Lung (tissue), 12 donors: Measurements from ENCODE around the gene CSNK2B. TPM values are rescaled to one million over a fixed set of nuclear protein-coding genes. Genes with fewer than 3 reads are reported as not detected.

Experiments
- ATAC-seq: fragments of 200-7000 bp; cut with Tn5 transposase; one replicate; pipeline ENCODE4 v1.9.1; 2020; ENCODE audit warnings: moderate number of reproducible peaks; ENCODE audit not compliant: insufficient read depth, low FRiP score
- DNase-seq, 3 donors: peaks; one replicate each; pipeline ENCODE4 v3.0.0-alpha.2; 2013 to 2017
- H3K27ac ChIP-seq, 2 donors: one replicate each; pipeline ENCODE4 v1.5.1; 2013; ENCODE audit warnings: mild to moderate bottlenecking in 2 of 2, moderate library complexity in 2 of 2, control low read depth in 1 of 2, inconsistent platforms in 1 of 2, low read depth in 1 of 2, low read length in 1 of 2
- H3K27me3 ChIP-seq, 3 donors: one replicate each; pipeline ENCODE4 v1.5.1; 2013; ENCODE audit warnings: low read length in 2 of 3; ENCODE audit not compliant: control insufficient read depth in 3 of 3, insufficient read depth in 3 of 3
- H3K36me3 ChIP-seq, 4 donors: one replicate each; pipeline ENCODE4 v1.5.1; 2013; ENCODE audit warnings: low read length in 4 of 4, mild to moderate bottlenecking in 1 of 4, moderate library complexity in 1 of 4; ENCODE audit not compliant: control insufficient read depth in 4 of 4, insufficient read depth in 4 of 4
- H3K4me1 ChIP-seq, 5 donors: one replicate each; pipeline ENCODE4 v1.5.1; 2013; ENCODE audit warnings: low read length in 5 of 5, mild to moderate bottlenecking in 2 of 5, moderate library complexity in 1 of 5; ENCODE audit not compliant: control insufficient read depth in 5 of 5, insufficient read depth in 5 of 5
- H3K4me3 ChIP-seq: one replicate; pipeline ENCODE4 v1.5.1; 2013; ENCODE audit warnings: mild to moderate bottlenecking, control low read depth, moderate library complexity
- H3K9ac ChIP-seq, 2 donors: one replicate each; pipeline ENCODE4 v1.5.1; 2013; ENCODE audit warnings: low read length in 2 of 2, control low read depth in 1 of 2; ENCODE audit not compliant: insufficient read depth in 1 of 2
- H3K9me3 ChIP-seq, 4 donors: one replicate each; pipeline ENCODE4 v1.5.1; 2013; ENCODE audit warnings: low read length in 3 of 4, mild to moderate bottlenecking in 1 of 4, moderate library complexity in 1 of 4; ENCODE audit not compliant: control insufficient read depth in 4 of 4, insufficient read depth in 3 of 4
- CTCF ChIP-seq: IDR thresholded peaks from 2 replicates; pipeline ENCODE4 v1.5.1; 2012; ENCODE audit warnings: mild to moderate bottlenecking; ENCODE audit errors: control extremely low read depth, extremely low read depth
- WGBS, 2 donors: extraction: QIAGEN DNeasy Blood & Tissue Kit; methylation state at CpG; one replicate each; pipeline ENCODE4 v1.1.7; 2013; 5-methylcytosine and 5-hydroxymethylcytosine counted together
- polyA plus RNA-seq, 2 donors: library from polyadenylated mRNA; stranded (reverse); fragments of 200-250 nt; gene quantifications; one replicate each; pipeline ENCODE4 v1.2.1, GENCODE V29; 2013
- total RNA-seq, 2 donors: library from RNA; depleted of rRNA in 1 of 2; stranded (reverse); fragments of >200 nt in 1 of 2; gene quantifications; one replicate each; pipeline ENCODE4 v1.2.1, GENCODE V29; 2014 to 2021
- donor health status: control.
- donor health status: control.
- donor health status: Bipolar disorder and iron deficiency.
- donor health status: healthy.
- donor health status: DM: yes; HTN: yes; CAD: no.

The CSNK2B gene
- total and polyA plus RNA-seq, 4 donors: 114 to 154 (median 137) TPM

DNA sequence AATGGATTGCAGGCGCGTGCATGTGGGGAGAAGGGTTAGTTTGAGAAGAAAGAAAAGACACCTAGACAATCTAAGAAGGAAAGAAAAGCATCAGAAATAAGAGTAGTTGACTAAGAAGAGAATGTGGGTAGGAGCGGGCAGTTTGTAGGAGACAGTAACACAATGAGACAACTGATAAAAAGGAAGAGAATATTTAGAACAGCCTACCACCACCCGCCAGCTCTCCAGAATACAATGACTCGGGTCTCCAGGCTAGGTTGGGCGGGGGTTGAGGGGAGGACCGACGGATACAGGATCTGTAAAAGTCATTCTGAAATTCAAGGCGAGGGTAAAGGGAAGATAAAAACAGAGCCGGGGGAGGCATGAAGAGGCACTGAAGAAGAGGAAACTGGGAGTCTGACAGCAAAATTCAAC, 36.5 kb downstream of the CSNK2B start:
- no peaks in the 10 kb centered on the region for H3K27me3 ChIP-seq
- TF ChIP-seq CTCF: no peak
- peak overlapping the region; percentile 97 to 98 for H3K27ac ChIP-seq
- ATAC-seq (no peak), DNase-seq (no peak)
- H3K9me3 ChIP-seq: no peaks in the 10 kb centered on the region
- WGBS, 2 donors: 1% methylated on average over 10 of the region's 10 CpGs
- H3K36me3 ChIP-seq: peaks cover 0 to 14% (median 8%) of the 10 kb centered on the region in 4 donors
- peaks cover 7 to 14% (median 10%) of the 10 kb centered on the region in 5 donors for H3K4me1 ChIP-seq
- peak overlapping the region; percentile 69 for H3K4me3 ChIP-seq
- H3K9ac ChIP-seq: peak overlapping the region; percentile 88 to 99

DNA sequence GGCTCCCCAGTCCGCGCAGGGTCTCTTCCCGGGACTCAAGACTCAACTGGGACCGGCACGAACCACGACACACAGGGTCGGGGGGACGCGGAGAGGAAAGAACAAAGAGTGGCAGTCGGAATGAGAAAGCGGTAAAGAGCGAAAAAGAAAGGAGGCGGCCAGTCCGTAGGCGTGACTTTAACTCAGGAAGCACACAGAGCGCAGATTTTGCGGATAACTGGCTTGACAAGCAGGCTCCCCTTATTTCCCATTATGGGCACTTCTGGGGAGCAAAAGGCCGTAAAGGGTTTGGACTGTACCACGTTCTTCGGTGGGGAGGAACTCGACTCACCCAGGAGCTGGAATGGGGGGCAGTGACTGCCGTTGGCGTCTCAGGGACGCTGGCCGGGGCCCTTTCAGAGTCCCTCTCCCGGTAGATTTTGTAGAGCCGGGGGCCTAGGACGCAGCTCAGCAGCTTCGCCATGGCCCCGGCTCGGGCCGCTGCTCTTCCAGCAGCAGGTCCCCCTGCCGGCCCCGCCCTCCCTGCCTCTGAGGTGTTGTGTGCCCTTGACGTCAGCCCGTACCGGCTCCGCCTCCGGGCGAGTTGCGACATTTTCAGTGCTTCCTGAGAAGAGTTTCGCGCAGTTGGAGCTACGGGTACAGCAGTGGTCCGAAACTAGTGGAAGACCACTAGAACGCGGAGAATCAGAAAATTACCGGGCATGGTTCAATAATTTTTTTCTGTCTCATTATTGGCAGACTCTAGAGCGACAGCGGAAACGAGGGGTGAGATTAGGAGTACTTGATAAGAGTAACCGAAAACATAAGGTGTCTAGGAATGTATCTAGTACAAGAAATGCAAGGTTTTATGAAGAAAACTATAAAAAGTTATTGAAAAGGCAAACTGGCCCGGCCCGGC, 37.2 kb downstream of the CSNK2B start, which contains the start of gene ABHD16A:
Gene ABHD16A (minus strand): TSS at position 506 of the 898 bp plus-strand sequence. CDS start 43 bp downstream, at position 463.
- peak; percentile 99 to 100 (median 99) for DNase-seq
- WGBS, 2 donors: 1% methylated on average over 54 of the region's 54 CpGs

GRCh38 chr6:31705931-31706330, 40.1 kb downstream of the CSNK2B start:
- Histone ChIP-seq H3K9me3 (no peaks in the 10 kb centered on the region), H3K27ac (no peak overlapping the region), H3K4me3 (no peak overlapping the region), H3K4me1 (peaks cover 6 to 13% (median 9%) of the 10 kb centered on the region in 5 donors), H3K9ac (no peak overlapping the region), H3K36me3 (peaks cover 0 to under 1% (median under 1%) of the 10 kb centered on the region in 4 donors), H3K27me3 (no peaks in the 10 kb centered on the region)
- DNase-seq (no peak), ATAC-seq (no peak)
- WGBS, 2 donors: 94 to 96% methylated on average over 6 of the region's 6 CpGs
- no peak for TF ChIP-seq CTCF

More for the DNA sequence above, 37.2 kb downstream of the CSNK2B start, which contains the start of gene ABHD16A:
- peak; percentile 98 for ATAC-seq
- peak; percentile 9 for TF ChIP-seq CTCF
- Histone ChIP-seq H3K27me3 (no peaks in the 10 kb centered on the region), H3K4me3 (peak within 1 kb of the TSS; percentile 69), H3K36me3 (peaks cover 0 to 12% (median 6%) of the 10 kb centered on the region in 4 donors), H3K27ac (peak within 1 kb of the TSS; percentile 97 to 98), H3K9ac (peak within 1 kb of the TSS; percentile 88 to 99), H3K9me3 (no peaks in the 10 kb centered on the region), H3K4me1 (peaks cover 6 to 14% (median 10%) of the 10 kb centered on the region in 5 donors)
